CD4-positive, alpha-beta T cell treated with Interleukin-12 subunit alpha and Interleukin-12 subunit beta, for 1 hour (primary cell): ENCODE results near the gene PKHD1.

Source experiments
- DNase-seq: peaks from one replicate; pipeline ENCODE4 v3.0.0-alpha.2; 2020

PKHD1 gene

GRCh38 chr6:51842804-51843378, 244.5 kb downstream of the PKHD1 start:
- DNase-seq: no peak

DNA sequence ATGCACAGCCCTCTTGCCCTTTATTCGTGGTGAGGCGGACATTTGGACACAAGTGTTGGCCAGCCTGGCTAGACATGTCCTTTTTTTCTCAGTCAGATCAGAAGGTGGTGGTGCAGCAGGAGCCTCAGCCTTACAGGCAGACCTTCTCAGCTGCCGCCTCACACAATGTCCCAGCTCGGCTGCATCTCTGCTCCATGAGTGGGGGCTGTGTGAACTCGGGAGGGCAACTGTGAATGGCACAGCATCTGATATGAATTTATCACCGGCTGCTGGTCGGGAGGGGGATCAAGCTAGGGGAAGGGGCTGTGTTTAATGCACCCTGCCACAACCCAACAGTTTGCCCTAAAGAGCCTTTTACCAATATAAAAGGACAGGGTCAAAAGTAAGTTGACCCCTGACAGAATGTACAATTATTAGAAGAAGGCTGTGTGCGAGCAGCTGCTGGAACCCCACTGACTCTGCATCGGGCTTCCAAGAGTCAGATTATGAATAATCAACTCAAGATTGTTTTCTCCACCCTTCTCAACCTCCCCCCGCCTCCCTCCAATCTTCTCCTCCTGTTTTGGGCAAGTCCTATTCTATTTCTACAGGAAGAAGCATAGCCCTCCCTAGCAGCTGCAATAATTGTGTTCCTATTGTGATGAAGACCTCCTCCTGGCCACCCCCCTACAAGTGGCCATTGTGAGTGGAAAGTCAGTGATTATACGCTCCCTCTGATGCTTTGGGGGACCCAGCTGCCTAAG, 245.2 kb downstream of the PKHD1 start:
- no peak for DNase-seq

DNA sequence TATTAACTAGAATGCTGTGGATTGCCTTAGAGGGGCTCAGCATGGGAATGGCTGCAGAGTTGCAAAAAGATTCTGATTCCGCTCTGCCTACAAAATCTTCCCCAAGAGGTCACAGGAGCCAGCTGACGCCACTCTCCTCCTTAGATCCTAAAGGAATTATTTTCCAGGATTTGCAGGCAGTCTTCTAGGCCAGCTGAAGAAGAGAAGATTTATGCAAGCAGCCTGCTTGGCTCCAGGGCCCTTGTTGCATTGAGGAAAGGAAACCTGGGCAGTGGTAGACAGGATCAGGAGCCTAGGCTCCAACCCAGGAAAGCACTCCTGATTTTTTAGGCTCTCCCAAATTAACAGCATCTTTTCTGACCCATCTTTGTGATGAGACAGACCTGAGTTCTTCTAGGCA, 245.8 kb downstream of the PKHD1 start:
- no peak for DNase-seq

GRCh38 chr6:51839726-51840374, 247.6 kb downstream of the PKHD1 start:
- no peak for DNase-seq

GRCh38 chr6:51830666-51831065, 256.7 kb downstream of the PKHD1 start:
- DNase-seq: no peak

- DNase-seq: no peak
Observed at GRCh38 chr6:51827580-51827979, 259.8 kb downstream of the PKHD1 start.

- no peak for DNase-seq
Observed at GRCh38 chr6:51824940-51825339, 262.5 kb downstream of the PKHD1 start.

GRCh38 chr6:51820555-51820954, 266.9 kb downstream of the PKHD1 start:
- no peak for DNase-seq

DNA sequence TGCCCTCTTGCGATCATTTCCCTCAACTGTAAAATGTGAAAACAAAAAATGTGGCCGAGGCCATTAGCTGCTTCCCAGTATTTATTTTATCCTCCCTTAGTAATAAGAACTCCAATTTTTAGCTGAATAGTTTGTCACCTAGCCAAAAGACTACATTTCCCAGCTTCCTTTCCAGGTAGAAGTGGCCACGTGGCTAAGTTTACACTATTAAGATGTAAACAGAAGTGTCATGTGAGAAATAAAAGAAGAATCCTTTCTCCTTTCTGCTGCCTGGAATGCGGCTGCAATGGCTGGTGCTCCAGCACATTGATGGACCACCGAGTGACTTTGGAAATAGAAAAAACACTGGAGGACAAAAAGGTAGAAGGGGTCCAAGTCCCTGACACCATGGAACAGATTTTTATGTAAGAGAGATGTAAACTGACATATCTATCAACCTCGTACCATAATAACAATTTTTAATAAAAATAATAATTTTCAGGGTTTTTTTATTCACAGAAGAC, 268.8 kb downstream of the PKHD1 start:
- no peak for DNase-seq

GRCh38 chr6:51817832-51818231, 269.6 kb downstream of the PKHD1 start:
- DNase-seq: no peak

- DNase-seq: no peak
Observed at GRCh38 chr6:51814418-51814817, 273.0 kb downstream of the PKHD1 start.

- DNase-seq: no peak
Observed at GRCh38 chr6:51813904-51814303, 273.5 kb downstream of the PKHD1 start.

DNA sequence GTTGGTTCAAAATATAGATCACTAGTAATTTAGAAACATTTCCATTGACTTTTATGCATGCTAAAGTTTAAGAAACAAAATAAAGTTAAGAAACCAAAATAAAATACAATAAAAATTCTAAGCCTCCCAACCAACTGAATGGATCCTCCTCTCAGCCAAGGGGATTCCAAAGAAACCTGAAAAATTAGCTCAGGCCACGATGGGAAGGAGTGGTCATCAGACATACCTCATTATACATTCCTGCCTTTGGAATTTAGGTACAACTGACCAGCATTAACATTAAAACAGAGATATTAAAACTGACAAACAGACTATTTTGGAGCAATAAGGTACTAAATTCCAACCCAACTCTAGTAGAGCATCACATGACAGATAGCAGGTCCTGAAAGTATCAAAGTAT, 275.2 kb downstream of the PKHD1 start:
- no peak for DNase-seq

DNA sequence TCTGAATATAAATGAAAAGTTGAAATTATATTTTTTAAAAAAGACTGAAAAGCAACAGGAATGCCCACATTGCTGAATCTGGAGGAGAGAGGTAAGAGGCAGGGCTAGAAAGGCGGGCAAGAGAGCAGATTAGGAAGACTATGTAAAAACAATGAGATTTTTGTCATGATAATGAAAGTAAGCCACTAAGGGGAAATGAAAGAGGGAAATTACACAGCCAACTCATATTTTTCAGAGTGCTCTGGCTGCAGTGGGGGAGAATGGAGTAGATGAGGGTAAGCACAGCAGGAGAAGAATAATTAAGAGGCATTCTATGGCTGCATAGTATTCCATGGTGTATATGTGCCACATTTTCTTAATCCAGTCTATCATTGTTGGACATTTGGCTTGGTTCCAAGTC, 281.9 kb downstream of the PKHD1 start:
- no peak for DNase-seq

GRCh38 chr6:51800603-51801002, 286.8 kb downstream of the PKHD1 start:
- DNase-seq: no peak

- no peak for DNase-seq
Observed at GRCh38 chr6:51793393-51793792, 294.0 kb downstream of the PKHD1 start.

GRCh38 chr6:51792273-51793030, 295.0 kb downstream of the PKHD1 start:
- no peak for DNase-seq

DNA sequence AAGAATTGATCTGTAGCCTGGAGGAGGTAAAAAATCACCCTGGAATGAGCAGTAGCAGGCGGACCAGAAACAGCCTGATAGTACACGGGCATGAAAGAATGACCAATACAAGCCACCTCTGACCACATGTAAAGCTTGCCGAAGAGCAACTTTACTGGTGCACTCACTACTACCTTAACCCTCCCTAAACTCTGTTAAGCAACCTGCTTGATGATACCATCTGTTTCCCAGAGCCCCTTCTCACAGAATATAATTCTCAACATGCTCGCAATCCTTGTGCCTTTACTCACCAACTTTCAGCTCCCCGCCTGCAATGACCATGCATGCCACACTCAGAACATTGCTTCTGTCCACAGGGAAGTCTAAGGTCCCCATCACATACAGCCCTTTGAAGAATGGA, 296.5 kb downstream of the PKHD1 start:
- no peak for DNase-seq

GRCh38 chr6:51788121-51788520, 299.3 kb downstream of the PKHD1 start:
- no peak for DNase-seq

GRCh38 chr6:51778666-51779065, 308.7 kb downstream of the PKHD1 start:
- DNase-seq: no peak

GRCh38 chr6:51777618-51778017, 309.8 kb downstream of the PKHD1 start:
- no peak for DNase-seq

GRCh38 chr6:51775942-51776860, 311.2 kb downstream of the PKHD1 start:
- no peak for DNase-seq
